ENCODE results near the gene PREX1. TPM values are rescaled to one million over a fixed set of nuclear protein-coding genes. Genes with fewer than 3 reads are reported as not detected.

PREX1 gene
- polyA plus RNA-seq, 1 donor: 9.9 TPM

DNA sequence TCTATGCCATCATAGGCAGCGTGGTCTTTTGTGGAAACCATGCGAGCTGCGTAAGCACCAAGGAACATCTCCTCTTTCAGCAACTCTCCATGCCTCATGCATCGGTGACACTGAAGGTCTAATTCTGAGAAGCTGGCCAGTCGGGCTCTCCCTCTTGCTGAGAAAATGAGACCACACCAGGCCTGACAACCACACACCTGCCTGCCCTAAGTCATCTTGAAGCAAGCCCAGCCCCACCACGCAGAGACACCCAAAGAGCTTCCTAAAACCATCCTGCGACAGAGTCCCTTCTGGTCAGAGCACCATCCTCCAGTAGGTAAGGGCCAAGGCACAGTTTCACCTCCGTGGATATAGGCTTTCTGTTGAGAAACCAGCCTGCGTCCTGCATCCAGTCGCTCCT lies 26.6 kb downstream of the PREX1 start:
- Histone ChIP-seq H3K4me1 (ENCODE audit: control insufficient read depth, insufficient read depth, low read length) (no peaks in the 10 kb centered on the region), H3K27me3 (ENCODE audit: control insufficient read depth, insufficient read depth, low read length) (no peaks in the 10 kb centered on the region), H3K9me3 (ENCODE audit: control insufficient read depth, low read depth, low read length) (no peaks in the 10 kb centered on the region), H3K27ac (ENCODE audit: low read length) (no peak overlapping the region), H3K4me3 (ENCODE audit: low read length) (no peak overlapping the region), H3K36me3 (ENCODE audit: control insufficient read depth, insufficient read depth, low read length) (no peaks in the 10 kb centered on the region)
- 100% methylated on average over 1 of the region's 10 CpGs for WGBS (ENCODE audit: insufficient coverage, low lambda C conversion rate)
- DNase-seq: no peak

- no peaks in the 10 kb centered on the region for H3K36me3 ChIP-seq (ENCODE audit: control insufficient read depth, insufficient read depth, low read length)
- WGBS (ENCODE audit: insufficient coverage, low lambda C conversion rate): no CpG with 5 or more reads among the region's 4 CpGs
- H3K27me3 ChIP-seq (ENCODE audit: control insufficient read depth, insufficient read depth, low read length): no peaks in the 10 kb centered on the region
- no peaks in the 10 kb centered on the region for H3K4me1 ChIP-seq (ENCODE audit: control insufficient read depth, insufficient read depth, low read length)
- DNase-seq: no peak
- no peak overlapping the region for H3K4me3 ChIP-seq (ENCODE audit: low read length)
- no peaks in the 10 kb centered on the region for H3K9me3 ChIP-seq (ENCODE audit: control insufficient read depth, low read depth, low read length)
- no peak overlapping the region for H3K27ac ChIP-seq (ENCODE audit: low read length)
These were observed 27.6 kb downstream of the PREX1 start for GRCh38 chr20:48800177-48800576.

GRCh38 chr20:48799328-48800105 lies 28.3 kb downstream of the PREX1 start:
- Histone ChIP-seq H3K27me3 (ENCODE audit: control insufficient read depth, insufficient read depth, low read length) (no peaks in the 10 kb centered on the region), H3K4me1 (ENCODE audit: control insufficient read depth, insufficient read depth, low read length) (no peaks in the 10 kb centered on the region), H3K36me3 (ENCODE audit: control insufficient read depth, insufficient read depth, low read length) (no peaks in the 10 kb centered on the region), H3K27ac (ENCODE audit: low read length) (no peak overlapping the region), H3K4me3 (ENCODE audit: low read length) (no peak overlapping the region), H3K9me3 (ENCODE audit: control insufficient read depth, low read depth, low read length) (no peaks in the 10 kb centered on the region)
- 67% methylated on average over 1 of the region's 12 CpGs for WGBS (ENCODE audit: insufficient coverage, low lambda C conversion rate)
- no peak for DNase-seq

GRCh38 chr20:48797850-48798747 lies 29.7 kb downstream of the PREX1 start:
- Histone ChIP-seq H3K27me3 (ENCODE audit: control insufficient read depth, insufficient read depth, low read length) (no peaks in the 10 kb centered on the region), H3K27ac (ENCODE audit: low read length) (no peak overlapping the region), H3K4me1 (ENCODE audit: control insufficient read depth, insufficient read depth, low read length) (peaks cover 4% of the 10 kb centered on the region), H3K36me3 (ENCODE audit: control insufficient read depth, insufficient read depth, low read length) (no peaks in the 10 kb centered on the region), H3K4me3 (ENCODE audit: low read length) (no peak overlapping the region), H3K9me3 (ENCODE audit: control insufficient read depth, low read depth, low read length) (no peaks in the 10 kb centered on the region)
- no peak for DNase-seq
- WGBS (ENCODE audit: insufficient coverage, low lambda C conversion rate): 67% methylated on average over 1 of the region's 11 CpGs

- no peaks in the 10 kb centered on the region for H3K27me3 ChIP-seq (ENCODE audit: control insufficient read depth, insufficient read depth, low read length)
- no peak overlapping the region for H3K4me3 ChIP-seq (ENCODE audit: low read length)
- no CpG with 5 or more reads among the region's 15 CpGs for WGBS (ENCODE audit: insufficient coverage, low lambda C conversion rate)
- no peak for DNase-seq
- H3K36me3 ChIP-seq (ENCODE audit: control insufficient read depth, insufficient read depth, low read length): no peaks in the 10 kb centered on the region
- H3K27ac ChIP-seq (ENCODE audit: low read length): no peak overlapping the region
- peaks cover 4% of the 10 kb centered on the region for H3K4me1 ChIP-seq (ENCODE audit: control insufficient read depth, insufficient read depth, low read length)
- no peaks in the 10 kb centered on the region for H3K9me3 ChIP-seq (ENCODE audit: control insufficient read depth, low read depth, low read length)
These were observed 30.4 kb downstream of the PREX1 start for GRCh38 chr20:48797275-48797825.

DNA sequence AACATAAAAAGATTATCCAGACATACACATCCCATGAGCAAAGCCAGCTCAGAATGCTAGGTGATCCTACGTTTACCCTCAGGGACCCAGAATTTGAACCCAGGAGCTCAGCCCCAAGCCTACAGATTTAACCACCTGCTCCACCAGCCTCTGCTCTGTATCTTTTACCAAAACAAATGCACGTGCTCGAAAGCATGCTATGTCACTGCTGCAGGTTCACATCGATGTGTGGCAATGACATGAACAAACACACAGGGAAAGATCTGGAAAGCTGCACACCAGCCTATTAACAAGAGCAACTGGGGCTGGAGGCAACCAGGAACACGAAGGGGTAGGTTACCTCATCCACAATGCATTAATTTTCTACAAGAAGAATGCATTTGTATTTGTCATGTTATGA lies 32.1 kb downstream of the PREX1 start:
- no CpG with 5 or more reads among the region's 5 CpGs for WGBS (ENCODE audit: insufficient coverage, low lambda C conversion rate)
- H3K27ac ChIP-seq (ENCODE audit: low read length): no peak overlapping the region
- H3K36me3 ChIP-seq (ENCODE audit: control insufficient read depth, insufficient read depth, low read length): no peaks in the 10 kb centered on the region
- no peak overlapping the region for H3K4me3 ChIP-seq (ENCODE audit: low read length)
- no peak for DNase-seq
- no peaks in the 10 kb centered on the region for H3K9me3 ChIP-seq (ENCODE audit: control insufficient read depth, low read depth, low read length)
- H3K27me3 ChIP-seq (ENCODE audit: control insufficient read depth, insufficient read depth, low read length): no peaks in the 10 kb centered on the region
- peaks cover 4% of the 10 kb centered on the region for H3K4me1 ChIP-seq (ENCODE audit: control insufficient read depth, insufficient read depth, low read length)

DNA sequence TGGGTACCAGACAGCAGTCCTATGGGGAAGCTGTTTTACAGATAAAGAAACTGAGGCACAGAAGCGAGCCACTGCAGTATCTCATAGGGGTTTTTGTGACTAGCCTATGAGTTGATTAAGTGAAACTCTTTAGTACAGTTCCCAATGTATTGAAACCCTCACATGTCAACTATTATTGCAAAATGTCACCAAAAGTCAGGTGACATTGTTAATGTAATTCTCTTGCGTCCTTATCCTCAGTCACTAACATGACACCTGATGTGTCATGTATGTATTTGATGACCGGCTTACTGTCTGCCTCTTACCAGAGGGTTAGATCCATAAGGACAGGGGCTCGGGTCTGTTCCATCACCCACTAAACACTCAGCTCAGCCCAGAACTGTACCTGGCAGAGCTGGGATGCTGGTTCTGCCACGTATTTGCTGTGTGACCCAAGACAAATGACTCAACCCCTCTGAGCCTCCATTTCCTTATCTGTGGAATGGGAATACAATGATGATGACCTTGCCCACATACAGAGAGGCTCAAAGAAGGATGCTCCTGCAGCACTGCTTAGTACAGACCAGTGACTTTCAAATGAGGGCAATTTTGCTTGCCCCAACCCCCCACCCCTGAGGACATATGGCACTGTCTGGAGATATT lies 32.9 kb downstream of the PREX1 start:
- Histone ChIP-seq H3K9me3 (ENCODE audit: control insufficient read depth, low read depth, low read length) (no peaks in the 10 kb centered on the region), H3K27ac (ENCODE audit: low read length) (no peak overlapping the region), H3K36me3 (ENCODE audit: control insufficient read depth, insufficient read depth, low read length) (no peaks in the 10 kb centered on the region), H3K4me1 (ENCODE audit: control insufficient read depth, insufficient read depth, low read length) (peaks cover 4% of the 10 kb centered on the region), H3K4me3 (ENCODE audit: low read length) (no peak overlapping the region), H3K27me3 (ENCODE audit: control insufficient read depth, insufficient read depth, low read length) (peaks cover 2% of the 10 kb centered on the region)
- WGBS (ENCODE audit: insufficient coverage, low lambda C conversion rate): no CpG with 5 or more reads among the region's 5 CpGs
- no peak for DNase-seq

GRCh38 chr20:48794360-48794759 lies 33.4 kb downstream of the PREX1 start:
- DNase-seq: no peak
- Histone ChIP-seq H3K27me3 (ENCODE audit: control insufficient read depth, insufficient read depth, low read length) (peaks cover 2% of the 10 kb centered on the region), H3K4me1 (ENCODE audit: control insufficient read depth, insufficient read depth, low read length) (peaks cover 4% of the 10 kb centered on the region), H3K36me3 (ENCODE audit: control insufficient read depth, insufficient read depth, low read length) (no peaks in the 10 kb centered on the region), H3K27ac (ENCODE audit: low read length) (no peak overlapping the region), H3K4me3 (ENCODE audit: low read length) (no peak overlapping the region), H3K9me3 (ENCODE audit: control insufficient read depth, low read depth, low read length) (no peaks in the 10 kb centered on the region)
- no CpG with 5 or more reads among the region's 5 CpGs for WGBS (ENCODE audit: insufficient coverage, low lambda C conversion rate)

- Histone ChIP-seq H3K4me3 (ENCODE audit: low read length) (no peak overlapping the region), H3K4me1 (ENCODE audit: control insufficient read depth, insufficient read depth, low read length) (peaks cover 4% of the 10 kb centered on the region), H3K36me3 (ENCODE audit: control insufficient read depth, insufficient read depth, low read length) (no peaks in the 10 kb centered on the region), H3K9me3 (ENCODE audit: control insufficient read depth, low read depth, low read length) (no peaks in the 10 kb centered on the region), H3K27me3 (ENCODE audit: control insufficient read depth, insufficient read depth, low read length) (peaks cover 2% of the 10 kb centered on the region), H3K27ac (ENCODE audit: low read length) (no peak overlapping the region)
- no peak for DNase-seq
- WGBS (ENCODE audit: insufficient coverage, low lambda C conversion rate): no CpG with 5 or more reads among the region's 3 CpGs
These were observed 34.0 kb downstream of the PREX1 start for GRCh38 chr20:48793776-48794175.

- peaks cover 2% of the 10 kb centered on the region for H3K27me3 ChIP-seq (ENCODE audit: control insufficient read depth, insufficient read depth, low read length)
- no peak for DNase-seq
- no peak overlapping the region for H3K27ac ChIP-seq (ENCODE audit: low read length)
- H3K9me3 ChIP-seq (ENCODE audit: control insufficient read depth, low read depth, low read length): no peaks in the 10 kb centered on the region
- no peaks in the 10 kb centered on the region for H3K36me3 ChIP-seq (ENCODE audit: control insufficient read depth, insufficient read depth, low read length)
- H3K4me3 ChIP-seq (ENCODE audit: low read length): no peak overlapping the region
- peaks cover 4% of the 10 kb centered on the region for H3K4me1 ChIP-seq (ENCODE audit: control insufficient read depth, insufficient read depth, low read length)
- no CpG with 5 or more reads among the region's 6 CpGs for WGBS (ENCODE audit: insufficient coverage, low lambda C conversion rate)
These were observed 36.1 kb downstream of the PREX1 start for GRCh38 chr20:48791666-48792071.

Measured in large intestine (tissue), 3 donors.